ENCODE data around the gene PKMYT1. TPM values are rescaled to one million over a fixed set of nuclear protein-coding genes. Genes with fewer than 3 reads are reported as not detected.

PKMYT1 gene
- total and polyA plus RNA-seq, 9 of the 15 experiments (the other 6 are each of a cell fraction or from before 2014, with no cell fraction given): 8.7 to 201 (median 37.8) TPM

DNA sequence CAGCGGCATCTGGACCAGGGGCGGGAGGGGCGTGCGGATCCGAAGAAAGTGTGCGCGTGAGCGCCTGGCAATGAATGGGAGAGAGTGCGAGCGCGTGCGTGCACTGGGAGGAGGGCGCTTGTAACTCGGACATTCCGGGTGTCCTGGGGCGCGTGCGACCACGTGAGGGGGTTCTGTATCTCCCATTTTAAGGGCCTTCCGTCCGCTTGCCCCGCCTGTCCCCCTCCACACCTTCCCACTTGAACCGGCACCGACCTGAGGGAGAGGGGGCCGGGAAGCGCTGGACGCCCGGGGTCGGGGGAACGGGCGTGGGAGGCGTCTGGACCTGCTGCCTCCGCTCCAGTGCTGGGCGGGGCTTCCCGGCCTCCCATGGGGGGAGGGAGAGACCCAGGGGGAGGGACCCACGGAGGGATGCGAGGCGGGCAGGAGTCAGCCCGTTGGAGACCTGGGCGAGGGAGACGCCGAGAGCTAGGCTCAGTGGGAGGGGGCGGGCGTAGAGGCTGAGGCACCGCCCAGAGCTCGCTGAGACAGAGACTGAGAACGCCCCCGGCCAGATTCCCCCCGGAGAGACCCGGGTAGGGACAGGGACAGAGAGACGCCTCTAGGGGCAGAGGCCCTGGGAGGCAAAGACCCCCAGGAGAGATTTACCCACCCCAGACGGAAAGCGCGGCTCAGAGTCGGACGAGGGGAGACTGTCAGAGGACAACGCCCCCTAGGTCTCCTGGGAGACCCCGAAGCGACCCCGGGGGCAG lies 16.3 kb downstream of the PKMYT1 start, which contains the start of gene KREMEN2 (continued):
- no peak for TF ChIP-seq ZNF347 (CRISPR knock-in tag; IDR thresholded peaks at IDR 0.05; ENCODE audit: low read depth)
- TF ChIP-seq ZNF133 (CRISPR knock-in tag; IDR thresholded peaks at IDR 0.05): no peak
- no peak for TF ChIP-seq IRF1 (CRISPR knock-in tag; IDR thresholded peaks at IDR 0.05; ENCODE audit: borderline replicate concordance)
- peak; percentile 37 for TF ChIP-seq HMGN3 (IDR thresholded peaks at IDR 0.05; ENCODE audit: borderline replicate concordance, extremely low read depth, insufficient read length, low read depth, low read length)
- no peak; a peak in 1 of 4 replicates for TF ChIP-seq HDAC1 (IDR thresholded peaks at IDR 0.05)
- no peak for TF ChIP-seq NCOA2 (IDR thresholded peaks at IDR 0.05; ENCODE audit: partially characterized antibody in 2 of 2)
- no peak for TF ChIP-seq CSDE1 (IDR thresholded peaks at IDR 0.05)
- no peak for TF ChIP-seq ZNF830 (CRISPR knock-in tag; IDR thresholded peaks at IDR 0.05)
- no peak for TF ChIP-seq ELF1 (tag; IDR thresholded peaks at IDR 0.05)
- no peak for TF ChIP-seq MLX (CRISPR knock-in tag; conservative IDR thresholded peaks at IDR 0.05)
- TF ChIP-seq ASH1L (IDR thresholded peaks at IDR 0.05; ENCODE audit: borderline replicate concordance, low read depth, partially characterized antibody): no peak
- no peak for TF ChIP-seq CC2D1A (IDR thresholded peaks at IDR 0.05)
- TF ChIP-seq HIVEP1 (CRISPR knock-in tag; IDR thresholded peaks at IDR 0.05): no peak
- no peak for TF ChIP-seq SETDB1 (IDR thresholded peaks at IDR 0.05; ENCODE audit: low read length)
- no peak for TF ChIP-seq U2AF2 (optimal IDR thresholded peaks at IDR 0.05; ENCODE audit: low read depth, low read length)
- no peak for TF ChIP-seq TEAD4 (IDR thresholded peaks at IDR 0.05; ENCODE audit: low read length)
- TF ChIP-seq TEAD4 (CRISPR knock-in tag; IDR thresholded peaks at IDR 0.05; ENCODE audit: borderline replicate concordance): no peak
